Left ventricle myocardium inferior (tissue), 1 donor: ENCODE measurements around the gene SREBF1. TPM values are rescaled to one million over a fixed set of nuclear protein-coding genes. Genes with fewer than 3 reads are reported as not detected.

Source experiments
- DNase-seq: peaks from one replicate; pipeline ENCODE4 v3.0.0-alpha.2; 2020
- H3K27ac ChIP-seq: fragments of 200-600 bp; replicated peaks from 2 replicates; pipeline ENCODE4 v1.8.0; 2021
- H3K27me3 ChIP-seq: fragments of 200-600 bp; 2 replicates; pipeline ENCODE4 v1.8.0; 2021; ENCODE audit warnings: low read depth
- H3K36me3 ChIP-seq: fragments of 200-600 bp; 2 replicates; pipeline ENCODE4 v1.8.0; 2021
- H3K4me1 ChIP-seq: fragments of 200-600 bp; 2 replicates; pipeline ENCODE4 v1.8.0; 2021
- H3K4me3 ChIP-seq: fragments of 200-600 bp; 2 replicates; pipeline ENCODE4 v1.8.0; 2021; ENCODE audit warnings: mild to moderate bottlenecking, moderate library complexity
- H3K9me3 ChIP-seq: fragments of 200-600 bp; replicated peaks from 2 replicates; pipeline ENCODE4 v1.8.0; 2021
- CTCF ChIP-seq: fragments of 200-600 bp; IDR thresholded peaks from 2 replicates; pipeline ENCODE4 v1.8.0; 2021; ENCODE audit warnings: antibody characterized with exemption, mild to moderate bottlenecking, borderline replicate concordance
- intact Hi-C: fragments of 100-400 bp; cut with micrococcal nuclease; formaldehyde crosslinking; loops from one replicate; pipeline ENCODE4 v1.11.0; 2022
- total RNA-seq: library from RNA; stranded (reverse); fragmentation: NEBNext Ultra II Directional; extraction: Animal tissue kit (Norgen Biotek cat#: 25700); gene quantifications from one replicate; pipeline ENCODE4 v1.2.1, GENCODE V29; 2021
- donor health status: DM: no; HTN: yes; CAD: no; lungs with severe emphysema.

Gene SREBF1
- total RNA-seq, 1 donor from 2014 or later, result 10.2 TPM

- no peak overlapping the region for H3K4me3 ChIP-seq
- no peaks in the 10 kb centered on the region for H3K9me3 ChIP-seq
- H3K27me3 ChIP-seq, result no peaks in the 10 kb centered on the region
- TF ChIP-seq CTCF, result no peak
- H3K4me1 ChIP-seq, result peaks cover 87% of the 10 kb centered on the region
- no peak for DNase-seq
- intact Hi-C loops, result loop anchor here (10.0 kb wide), 1 partner anchor 93 kb away; no protein-coding TSS in a partner anchor
- H3K27ac ChIP-seq, result no peak overlapping the region
- no peaks in the 10 kb centered on the region for H3K36me3 ChIP-seq
These were observed 49.2 kb downstream of the SREBF1 start for GRCh38 chr17:17787568-17787967.

GRCh38 chr17:17786998-17787397 lies 49.8 kb downstream of the SREBF1 start:
- no peak overlapping the region for H3K27ac ChIP-seq
- H3K9me3 ChIP-seq, result no peaks in the 10 kb centered on the region
- H3K4me1 ChIP-seq, result peaks cover 87% of the 10 kb centered on the region
- intact Hi-C loops, result loop anchor here (10.0 kb wide), 1 partner anchor 92 kb away; no protein-coding TSS in a partner anchor
- H3K27me3 ChIP-seq, result no peaks in the 10 kb centered on the region
- no peak overlapping the region for H3K4me3 ChIP-seq
- DNase-seq, result no peak
- H3K36me3 ChIP-seq, result no peaks in the 10 kb centered on the region
- no peak for TF ChIP-seq CTCF

GRCh38 chr17:17785407-17785806 lies 51.4 kb downstream of the SREBF1 start:
- no peaks in the 10 kb centered on the region for H3K9me3 ChIP-seq
- no peak overlapping the region for H3K4me3 ChIP-seq
- intact Hi-C loops, result loop anchor here (10.0 kb wide), 1 partner anchor 91 kb away; no protein-coding TSS in a partner anchor
- no peak for DNase-seq
- TF ChIP-seq CTCF, result no peak
- no peaks in the 10 kb centered on the region for H3K27me3 ChIP-seq
- H3K4me1 ChIP-seq, result peaks cover 87% of the 10 kb centered on the region
- H3K27ac ChIP-seq, result peak overlapping the region; percentile 95
- H3K36me3 ChIP-seq, result no peaks in the 10 kb centered on the region

GRCh38 chr17:17784657-17785267 lies 52.0 kb downstream of the SREBF1 start:
- H3K4me1 ChIP-seq, result peaks cover 87% of the 10 kb centered on the region
- H3K36me3 ChIP-seq, result no peaks in the 10 kb centered on the region
- DNase-seq, result no peak
- peak; percentile 33 for TF ChIP-seq CTCF
- peak overlapping the region; percentile 72 for H3K4me3 ChIP-seq
- no peaks in the 10 kb centered on the region for H3K27me3 ChIP-seq
- H3K9me3 ChIP-seq, result no peaks in the 10 kb centered on the region
- H3K27ac ChIP-seq, result peak overlapping the region; percentile 95
- intact Hi-C loops, result loop anchor here (10.0 kb wide), 1 partner anchor 90 kb away; no protein-coding TSS in a partner anchor

GRCh38 chr17:17783825-17784656 lies 52.7 kb downstream of the SREBF1 start:
- TF ChIP-seq CTCF, result no peak
- intact Hi-C loops, result loop anchor here (10.0 kb wide), 1 partner anchor 89 kb away; no protein-coding TSS in a partner anchor
- Histone ChIP-seq H3K36me3 (no peaks in the 10 kb centered on the region), H3K4me3 (peak overlapping the region; percentile 72), H3K27me3 (no peaks in the 10 kb centered on the region), H3K9me3 (no peaks in the 10 kb centered on the region), H3K27ac (peak overlapping the region; percentile 95), H3K4me1 (peaks cover 87% of the 10 kb centered on the region)
- peak; percentile 66 for DNase-seq
